NCI-H345 (cell line): ENCODE data around the gene PRKAA1.
A peak's percentile ranks its signal among the peaks of the same experiment; 100 is the strongest.

Experiments
- DNase-seq: peaks from one replicate; lab custom pipeline; 2025; lab: John Stamatoyannopoulos, UW

Gene PRKAA1

GRCh38 chr5:40780199-40780598, 18.0 kb downstream of the PRKAA1 start:
- DNase-seq: no peak

GRCh38 chr5:40779561-40779960, 18.6 kb downstream of the PRKAA1 start:
- no peak for DNase-seq

DNA sequence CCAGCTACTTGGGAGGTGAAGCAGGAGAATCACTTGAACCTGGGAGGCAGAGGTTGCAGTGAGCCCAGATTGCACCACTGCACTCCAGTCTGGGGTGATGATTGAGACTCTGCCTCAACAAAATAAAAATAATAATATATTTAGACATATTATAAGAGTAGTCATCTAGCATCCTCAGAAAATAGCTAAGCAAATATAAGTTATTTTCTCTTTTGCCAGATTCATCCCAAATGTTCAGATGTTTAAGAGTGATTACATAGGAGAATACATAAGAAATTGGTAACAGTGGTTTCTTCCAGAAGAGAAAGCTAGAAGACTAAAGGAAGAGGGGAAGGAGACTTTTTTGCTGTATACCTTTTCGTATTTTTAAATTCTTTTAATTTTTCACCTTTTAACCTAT, 20.0 kb downstream of the PRKAA1 start:
- no peak for DNase-seq

GRCh38 chr5:40776658-40776977, 21.6 kb downstream of the PRKAA1 start:
- no peak for DNase-seq

GRCh38 chr5:40775846-40776657, 22.1 kb downstream of the PRKAA1 start:
- no peak for DNase-seq

DNA sequence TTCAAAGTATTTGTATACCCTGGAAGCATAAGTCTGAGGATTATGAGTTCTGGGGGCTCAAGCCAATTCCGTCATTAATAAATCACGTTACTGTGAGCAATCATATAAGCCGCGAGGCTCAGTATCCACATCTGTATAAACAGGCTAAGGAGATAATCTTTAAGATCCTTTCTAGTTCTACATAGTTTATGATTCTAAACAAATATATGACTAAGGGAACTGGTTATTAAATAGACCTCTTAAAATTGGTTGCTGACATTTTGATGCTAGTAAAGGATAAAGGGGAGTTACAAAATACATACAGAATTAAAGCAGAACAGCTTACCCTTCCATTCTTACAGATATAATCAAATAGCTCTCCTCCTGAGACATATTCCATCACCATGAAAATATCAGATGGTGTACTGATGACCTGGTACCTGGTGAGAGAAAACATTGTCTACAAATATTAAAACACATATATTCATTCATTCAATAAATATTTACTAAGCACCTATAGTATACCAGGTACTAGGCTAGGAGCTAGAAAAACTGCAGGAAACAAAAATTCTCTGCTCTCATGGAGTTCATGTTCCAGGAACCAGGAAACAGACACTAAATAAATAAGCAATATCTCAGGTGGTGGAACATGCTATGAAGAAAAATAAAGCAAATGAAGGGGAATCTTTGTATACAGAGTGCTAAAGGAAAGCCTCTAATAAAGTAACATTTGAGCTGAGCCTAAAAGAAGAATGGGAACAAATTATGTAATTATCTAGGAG, 22.9 kb downstream of the PRKAA1 start:
- no peak for DNase-seq

DNA sequence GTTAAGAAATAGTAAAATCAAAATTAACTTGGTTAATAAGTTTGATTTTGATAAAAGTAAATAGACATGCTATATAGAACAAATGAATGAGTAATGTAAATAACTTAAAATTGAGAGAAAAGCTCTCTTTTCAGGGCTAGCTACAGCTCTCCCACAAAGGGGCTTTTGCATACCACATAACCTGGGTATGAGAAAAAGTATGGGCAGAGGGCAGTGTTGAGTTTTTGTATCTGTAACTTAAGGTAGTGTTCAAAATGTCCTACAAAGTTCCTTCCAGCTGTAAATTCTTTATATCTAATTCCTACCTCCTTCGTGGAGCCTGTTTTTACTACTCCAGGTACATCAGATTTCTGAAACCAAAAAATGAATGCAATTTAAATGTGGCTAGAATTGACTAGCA, 23.6 kb downstream of the PRKAA1 start:
- DNase-seq: no peak

GRCh38 chr5:40770764-40771163, 27.4 kb downstream of the PRKAA1 start:
- DNase-seq: no peak

DNA sequence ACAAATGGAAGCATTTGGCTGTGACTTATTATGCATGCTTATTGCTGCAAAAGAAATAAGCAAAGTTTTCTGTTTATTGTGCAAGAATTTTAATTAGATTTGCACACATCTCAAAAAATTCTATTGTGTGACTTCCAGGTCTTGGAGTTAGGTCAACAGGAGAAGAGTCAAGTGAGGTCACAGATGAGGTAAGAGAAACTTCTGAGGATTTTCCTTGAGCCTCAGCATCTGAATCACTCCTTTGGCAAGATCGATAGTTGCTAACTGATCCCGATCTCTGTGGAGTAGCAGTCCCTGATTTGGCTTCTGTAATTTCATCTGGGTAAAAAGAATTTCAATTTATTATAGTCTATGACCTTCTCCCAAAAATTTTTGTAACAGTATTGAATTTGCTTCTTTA, 35.5 kb downstream of the PRKAA1 start:
- DNase-seq: no peak

DNA sequence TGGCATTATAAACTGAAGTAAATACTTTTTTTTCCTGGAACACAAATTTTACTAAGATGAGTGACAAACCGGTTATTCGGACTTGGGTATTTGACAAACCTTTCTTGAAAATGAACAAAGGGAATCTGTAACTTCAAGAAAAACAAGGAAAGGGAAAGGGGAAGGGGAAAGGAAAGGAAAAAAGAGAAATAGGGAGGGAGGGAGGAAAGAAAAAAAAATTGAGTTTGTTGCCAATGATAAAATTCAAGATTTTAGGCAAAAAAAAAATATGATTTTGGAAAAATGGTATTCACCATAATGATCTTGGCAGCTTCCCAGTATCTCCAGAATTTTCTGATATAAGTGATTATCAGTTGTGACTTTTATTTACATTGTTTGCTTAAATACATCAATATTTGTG, 40.8 kb downstream of the PRKAA1 start:
- DNase-seq: no peak

GRCh38 chr5:40755407-40756365, 42.5 kb downstream of the PRKAA1 start, which contains the start of gene TTC33:
Gene TTC33 (minus strand): TSS chr5:40755961. CDS start chr5:40747018, 8,943 bp downstream.
- peak; percentile 95 for DNase-seq

GRCh38 chr5:40755093-40755406, 43.1 kb downstream of the PRKAA1 start:
- peak; percentile 72 for DNase-seq

- no peak for DNase-seq
These were observed 43.6 kb downstream of the PRKAA1 start for GRCh38 chr5:40754381-40755092.

GRCh38 chr5:40746703-40747102, 51.5 kb downstream of the PRKAA1 start:
- no peak for DNase-seq

DNA sequence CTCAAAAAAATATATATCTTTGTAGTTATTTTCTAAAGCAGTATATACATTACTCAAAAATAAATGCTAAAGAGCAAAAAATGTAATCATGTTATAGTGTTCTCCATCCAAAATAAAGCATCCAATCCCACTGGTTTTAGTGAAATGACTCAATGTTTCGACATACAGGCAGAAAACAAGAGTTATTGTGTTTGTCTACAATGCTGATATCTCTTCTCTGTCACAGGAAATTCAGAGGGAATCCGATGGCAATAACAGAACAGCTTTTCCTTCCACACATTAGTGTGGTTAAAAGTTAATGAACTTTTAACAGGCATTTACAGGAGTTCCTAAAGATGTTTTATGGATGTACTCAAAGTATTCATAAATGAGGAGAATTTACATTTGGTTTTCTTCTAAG, 54.4 kb downstream of the PRKAA1 start:
- DNase-seq: no peak

GRCh38 chr5:40738502-40738901, 59.7 kb downstream of the PRKAA1 start:
- no peak for DNase-seq

DNA sequence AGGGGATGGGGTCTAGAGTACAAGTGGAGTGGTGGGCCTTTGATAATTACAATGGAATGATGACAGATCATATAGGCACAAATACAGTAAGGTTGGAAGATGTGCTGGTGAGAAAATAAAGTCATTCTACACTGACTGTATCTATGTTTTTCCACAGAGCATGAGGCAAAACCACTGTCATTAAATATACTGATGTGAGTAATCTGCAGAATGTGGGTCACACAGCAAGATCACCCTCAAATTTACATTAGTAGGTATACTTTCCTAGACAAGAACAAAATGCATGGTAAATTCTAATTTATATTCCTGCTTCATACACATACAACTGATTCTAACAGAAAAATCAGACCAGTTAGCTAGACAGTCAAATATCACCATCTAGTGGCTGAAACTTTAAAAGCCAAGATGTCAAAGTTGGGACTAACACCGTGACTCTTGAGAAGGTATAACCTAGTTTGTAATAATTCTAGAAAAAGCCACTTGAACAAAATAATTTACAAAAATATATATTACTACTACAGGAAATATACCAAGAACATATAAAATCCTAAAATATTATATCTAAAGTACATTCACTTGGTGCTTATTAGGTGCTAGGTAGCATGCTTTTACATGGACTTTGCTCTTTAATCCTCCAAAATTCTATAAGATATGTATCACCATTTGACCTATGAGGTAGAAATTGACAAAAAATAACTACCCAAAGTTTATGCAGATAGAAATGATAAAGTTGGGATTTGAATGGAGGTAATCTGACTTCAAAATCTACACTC, 61.9 kb downstream of the PRKAA1 start:
- peak; percentile 1 for DNase-seq

DNA sequence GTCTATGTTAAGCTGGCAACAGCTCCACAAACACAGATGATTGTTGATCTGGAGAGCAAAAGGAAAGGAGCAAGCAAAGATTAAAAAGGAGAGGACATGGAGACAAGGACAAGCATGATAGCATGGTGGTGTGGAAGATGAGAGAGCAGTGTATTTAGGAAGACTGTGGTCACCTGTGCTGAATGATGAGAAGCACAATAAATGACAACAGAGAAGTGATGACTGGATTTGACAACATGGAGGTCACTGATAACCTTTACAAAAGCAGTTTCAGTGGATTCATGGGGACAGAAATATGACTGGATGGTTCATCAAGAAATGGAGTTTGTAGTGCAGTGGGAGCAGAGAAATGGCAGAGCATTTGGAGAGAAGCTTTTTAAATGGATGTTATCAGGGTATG, 62.6 kb downstream of the PRKAA1 start:
- DNase-seq: no peak

- DNase-seq: no peak
These were observed 63.2 kb downstream of the PRKAA1 start for GRCh38 chr5:40734986-40735385.

DNA sequence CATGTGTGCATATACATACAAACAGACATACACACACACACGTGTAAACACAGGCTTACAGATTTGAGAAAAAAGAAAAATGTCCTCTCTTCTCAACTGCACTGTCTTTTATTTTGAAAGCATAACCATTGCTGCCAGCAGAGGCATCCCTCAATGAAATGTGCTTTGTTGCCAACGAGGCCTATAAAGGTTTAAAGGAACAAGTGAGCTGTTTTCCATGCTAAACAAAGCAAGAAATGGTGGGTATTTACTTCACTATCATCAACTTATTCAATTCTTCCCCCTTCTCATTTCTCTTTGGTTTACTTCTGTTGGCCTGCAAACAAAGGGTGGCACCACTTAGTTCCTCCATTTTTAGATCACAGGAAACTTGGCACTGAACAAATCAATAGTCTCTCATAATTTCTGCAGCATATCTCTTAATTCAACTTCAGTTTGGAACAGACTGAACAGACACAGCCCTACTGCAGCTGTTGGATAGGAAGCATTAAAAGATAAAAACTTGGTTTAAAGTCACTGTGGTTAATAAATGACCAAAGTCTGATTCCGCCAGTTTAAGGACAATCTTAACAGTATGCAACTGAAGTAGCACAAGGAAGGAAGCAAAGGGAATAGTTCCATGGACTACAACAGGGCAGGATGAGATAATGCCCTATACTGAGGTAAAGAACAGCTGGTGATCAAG, 64.2 kb downstream of the PRKAA1 start:
- no peak for DNase-seq
